Mucosa of gallbladder (tissue), 1 donor: ENCODE results near the gene TMEM200A. TPM values are rescaled to one million over a fixed set of nuclear protein-coding genes. Genes with fewer than 3 reads are reported as not detected.

Experiments used
- DNase-seq: peaks from one replicate; pipeline ENCODE4 v3.0.0-alpha.2; 2020; ENCODE audit warnings: low spot score
- total RNA-seq: library from RNA; stranded (reverse); gene quantifications from one replicate; pipeline ENCODE4 v1.2.1, GENCODE V29; 2021
- donor health status: DM: no; HTN: no; CAD: no.

The TMEM200A gene
- total RNA-seq, 1 donor from 2014 or later, result 1.9 TPM

DNA sequence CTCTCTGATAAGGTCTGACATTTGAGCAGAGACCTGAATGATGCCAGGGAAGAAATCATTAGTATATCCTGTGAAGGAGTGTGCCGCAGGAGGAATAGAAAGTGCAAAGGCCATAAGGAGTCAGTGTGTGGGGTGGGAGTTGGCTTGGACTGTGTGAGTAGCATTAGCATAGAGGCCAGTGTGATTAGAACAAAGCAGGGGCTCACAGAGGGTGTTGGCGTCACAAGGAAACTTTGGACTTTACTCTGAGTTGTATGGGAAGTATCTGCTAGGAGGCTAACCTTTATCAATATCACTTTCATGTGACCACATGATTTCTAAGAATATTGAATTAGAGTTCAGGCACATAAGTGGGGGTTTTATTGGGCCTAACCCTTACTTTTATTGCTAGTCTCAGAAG lies 12.1 kb downstream of the TMEM200A start:
- DNase-seq, result peak; percentile 54

DNA sequence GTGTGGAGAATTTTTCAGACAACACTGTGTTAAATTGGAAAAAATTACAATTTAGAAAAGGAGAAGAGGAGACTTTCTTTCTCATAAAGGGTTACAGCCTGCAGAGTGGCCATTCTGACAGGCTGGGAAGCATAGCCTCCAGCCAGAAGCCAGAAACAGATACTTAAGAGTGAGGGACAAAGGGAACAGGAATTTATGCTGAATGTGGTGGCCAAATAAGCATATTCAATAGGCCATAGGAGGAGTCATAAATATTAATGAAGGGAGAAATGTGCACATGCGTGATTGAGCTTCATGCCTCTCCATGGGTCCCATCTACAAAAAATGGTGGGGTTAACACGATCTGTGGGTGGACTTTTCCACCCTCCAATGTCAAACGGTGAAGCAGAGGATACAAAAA lies 13.4 kb downstream of the TMEM200A start:
- no peak for DNase-seq

DNA sequence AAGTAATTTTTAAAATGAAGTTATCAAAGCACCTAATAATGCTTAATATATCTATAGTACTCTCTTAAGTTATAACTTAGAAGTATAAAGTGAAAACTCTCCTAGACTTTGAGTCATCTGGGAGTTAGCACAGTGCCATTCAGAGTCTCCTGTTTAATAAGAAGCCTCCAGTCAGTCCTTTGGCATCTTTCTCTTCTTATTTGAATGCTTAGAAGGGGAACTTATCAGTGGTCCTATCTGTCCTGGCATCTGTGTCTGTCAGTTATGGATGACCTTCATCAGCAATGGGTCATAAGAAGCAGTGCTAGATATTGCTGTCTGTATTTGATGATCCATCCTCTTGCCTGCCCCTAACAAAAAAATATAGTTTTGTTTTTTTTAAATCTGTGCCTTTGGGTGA lies 15.2 kb downstream of the TMEM200A start:
- no peak for DNase-seq

DNA sequence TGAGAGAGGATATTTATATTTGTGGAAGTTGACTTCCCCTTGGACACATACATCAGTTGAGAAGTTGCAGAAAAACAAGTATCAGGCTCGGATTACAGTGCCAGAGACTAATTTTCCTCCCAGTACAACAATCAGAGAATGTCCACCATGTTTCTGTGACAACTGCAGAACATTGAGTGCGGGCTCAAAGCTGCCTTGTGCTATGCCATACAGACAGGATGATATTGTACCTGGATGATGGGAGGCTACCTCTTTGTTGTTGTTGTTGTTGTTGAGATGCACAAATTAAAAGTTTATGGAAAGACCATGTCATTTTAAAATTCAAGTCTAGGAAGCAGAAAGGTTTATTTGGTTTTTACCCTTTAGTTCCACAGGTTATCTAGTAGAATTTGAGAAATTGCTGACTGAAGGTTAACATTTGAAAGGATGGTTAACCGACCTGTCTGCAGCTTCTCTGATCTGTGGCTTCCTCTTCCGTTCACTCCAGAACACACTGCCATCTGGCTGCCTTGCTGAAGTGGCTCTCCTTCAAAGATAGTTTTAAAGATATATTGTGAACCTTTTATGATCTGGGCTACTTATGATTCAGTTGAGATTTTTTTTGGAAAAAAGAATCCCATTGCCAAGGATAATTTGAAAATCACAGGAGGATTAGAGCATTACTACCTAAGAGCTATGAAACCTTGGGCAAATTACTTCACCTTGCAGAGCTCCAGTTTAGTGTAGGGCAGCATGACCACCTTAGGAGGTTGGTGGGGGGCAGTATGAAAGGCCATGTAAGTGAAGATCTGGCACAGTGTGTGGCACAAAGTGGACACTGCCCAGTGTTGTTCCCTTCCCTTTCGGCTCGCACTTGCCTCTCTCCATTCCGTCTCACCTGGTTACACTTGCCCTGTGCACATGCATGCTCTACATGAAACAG lies 15.9 kb downstream of the TMEM200A start:
- DNase-seq, result no peak

DNA sequence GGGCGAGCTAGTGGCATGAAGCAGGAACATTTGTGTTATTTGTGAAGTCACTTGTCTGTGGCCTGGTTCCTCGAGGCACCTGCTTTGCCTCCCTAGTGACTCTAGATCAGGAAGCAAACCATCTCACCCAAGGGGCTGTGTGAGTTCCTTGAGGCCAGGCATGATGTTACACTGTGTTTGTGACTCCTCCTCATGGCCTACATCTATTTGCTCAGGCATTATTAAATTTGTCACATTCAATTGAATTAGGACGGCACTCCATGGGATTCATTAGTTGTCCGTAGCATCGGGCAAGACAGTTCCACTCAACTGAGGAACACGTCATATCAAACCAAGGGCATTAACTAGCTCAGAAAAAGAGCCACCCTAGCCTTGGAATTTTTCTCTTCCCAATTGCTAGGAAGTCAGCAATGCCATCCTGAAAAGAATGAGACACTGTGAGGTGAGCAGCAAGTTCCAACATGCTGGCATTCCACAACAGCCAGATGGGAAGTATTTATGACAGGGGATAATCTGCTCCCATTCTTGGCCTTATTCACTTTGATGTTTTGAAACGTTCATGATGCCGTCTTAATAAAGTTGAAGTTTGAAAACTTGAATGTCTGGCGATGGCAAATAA lies 17.2 kb downstream of the TMEM200A start:
- DNase-seq, result no peak

DNA sequence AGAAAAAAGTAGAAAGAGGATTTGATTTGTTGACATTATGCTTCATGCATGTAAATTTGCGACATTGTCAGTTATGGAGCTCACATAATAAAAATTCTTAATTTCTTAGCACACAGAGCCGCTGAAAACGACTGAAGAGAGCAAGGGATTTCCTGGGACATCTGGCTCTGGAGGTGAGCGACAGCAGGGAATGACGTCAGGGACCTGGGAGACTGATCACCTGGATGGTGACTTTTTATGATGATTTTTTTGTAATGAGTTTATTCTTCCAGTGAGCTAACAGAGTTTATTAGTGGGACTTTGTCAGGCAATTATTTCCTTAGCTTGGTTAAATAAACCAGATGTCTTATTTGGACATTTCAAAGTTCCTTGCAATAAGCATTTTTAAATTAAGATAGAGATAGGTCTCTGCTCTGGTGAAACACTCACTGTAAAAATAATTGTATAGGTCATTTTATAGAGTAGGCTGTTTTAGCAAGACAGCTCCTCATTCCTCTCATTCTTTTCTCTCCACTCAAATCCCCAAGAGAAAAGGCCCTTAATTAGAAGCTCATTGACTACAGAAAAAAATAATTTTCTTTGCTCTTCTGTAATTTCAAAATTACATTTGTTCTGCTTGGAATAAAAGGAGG lies 19.4 kb downstream of the TMEM200A start:
- no peak for DNase-seq

DNA sequence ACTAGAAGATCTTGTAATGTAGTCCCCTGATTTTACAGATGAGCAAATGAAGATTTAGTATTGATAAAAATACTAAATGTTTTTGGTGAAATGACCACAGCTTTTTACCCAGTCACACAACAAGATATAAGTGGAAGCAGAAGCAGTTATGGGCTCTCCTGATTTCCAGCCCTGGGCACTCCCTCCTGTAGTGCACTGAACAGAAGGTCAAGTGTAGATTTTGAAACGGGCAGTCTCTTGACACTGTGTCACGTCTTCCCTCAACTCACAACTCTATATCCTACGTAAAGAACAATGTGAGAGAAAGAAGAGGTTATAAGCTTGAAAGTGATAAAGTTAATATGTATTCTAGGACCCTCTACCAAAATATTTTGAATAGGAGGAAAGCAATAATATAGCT lies 23.3 kb downstream of the TMEM200A start:
- DNase-seq, result no peak

DNA sequence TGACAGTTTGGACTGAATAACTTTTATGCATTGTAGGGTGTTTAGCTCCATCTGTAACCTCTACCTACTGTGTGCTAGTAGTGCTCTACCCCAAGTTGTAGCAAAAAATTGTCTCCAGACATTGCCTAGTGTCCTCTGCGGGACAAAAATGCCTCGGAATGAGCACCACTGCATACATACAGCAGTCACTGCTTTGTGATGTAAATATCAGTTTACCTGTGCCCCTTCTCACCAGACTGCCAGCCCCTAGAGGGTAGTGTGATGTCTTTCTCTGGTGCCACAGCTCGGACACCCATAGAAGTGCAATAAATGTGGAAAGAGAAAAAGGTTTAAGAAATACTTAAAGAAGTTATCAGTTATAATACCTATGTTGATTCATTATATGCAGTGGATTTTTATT lies 25.1 kb downstream of the TMEM200A start:
- no peak for DNase-seq

DNA sequence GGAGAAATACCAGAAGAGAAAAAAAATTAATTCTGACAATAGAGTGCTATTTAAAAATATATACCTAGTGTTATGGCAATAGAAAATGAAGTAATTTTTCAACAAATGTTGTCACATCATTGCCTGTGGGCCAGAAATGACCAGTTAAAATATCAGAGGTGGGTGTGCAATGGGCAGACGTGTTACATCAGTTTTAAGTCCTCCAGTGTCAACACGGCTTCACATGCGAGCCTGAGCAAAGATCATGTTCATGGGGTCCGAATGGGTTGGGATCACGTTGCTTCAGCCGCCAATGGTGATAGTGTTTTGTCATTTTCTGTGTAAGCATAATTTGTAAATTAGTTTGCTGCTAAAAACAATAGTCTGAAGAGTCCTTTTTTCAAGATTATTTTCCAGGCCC lies 27.5 kb downstream of the TMEM200A start:
- no peak for DNase-seq

DNA sequence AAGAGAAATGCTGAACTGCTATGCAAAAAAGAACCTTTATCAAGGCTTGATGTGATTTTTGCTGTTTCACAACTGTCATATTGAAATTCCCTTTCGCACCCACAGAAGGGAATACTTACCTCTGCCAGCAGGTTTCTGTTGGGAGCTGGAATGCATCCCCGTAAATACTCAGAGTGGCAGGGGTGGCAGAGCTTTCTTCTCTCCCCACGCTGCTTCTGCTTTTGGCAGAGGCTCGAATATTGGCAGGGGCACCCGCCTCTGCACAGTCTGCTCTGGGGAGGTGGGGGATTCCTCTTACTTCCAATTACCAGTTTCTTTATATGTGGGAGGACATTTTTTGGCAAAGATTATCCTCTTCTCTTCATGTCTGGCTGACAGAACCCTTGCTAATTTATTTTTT lies 28.4 kb downstream of the TMEM200A start:
- no peak for DNase-seq

DNA sequence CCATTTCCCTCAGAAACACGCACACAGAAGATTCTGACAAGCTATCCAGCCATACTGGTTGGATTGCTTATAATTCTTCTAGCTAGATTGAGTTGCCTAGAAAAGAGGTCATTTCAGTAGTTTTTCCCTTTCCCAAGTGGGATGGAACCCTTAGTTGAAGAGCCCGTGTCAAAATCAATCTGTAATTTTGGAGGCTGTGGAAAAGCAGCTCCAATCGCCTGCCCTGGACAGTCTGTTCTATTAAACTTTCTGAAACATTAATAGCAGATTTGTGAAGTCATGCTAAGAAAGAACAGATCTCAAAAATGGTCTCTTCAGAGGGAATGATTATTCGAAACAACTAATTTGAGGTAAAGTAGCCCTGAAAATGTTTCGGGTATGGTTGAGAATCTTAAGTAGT lies 29.3 kb downstream of the TMEM200A start:
- DNase-seq, result no peak

DNA sequence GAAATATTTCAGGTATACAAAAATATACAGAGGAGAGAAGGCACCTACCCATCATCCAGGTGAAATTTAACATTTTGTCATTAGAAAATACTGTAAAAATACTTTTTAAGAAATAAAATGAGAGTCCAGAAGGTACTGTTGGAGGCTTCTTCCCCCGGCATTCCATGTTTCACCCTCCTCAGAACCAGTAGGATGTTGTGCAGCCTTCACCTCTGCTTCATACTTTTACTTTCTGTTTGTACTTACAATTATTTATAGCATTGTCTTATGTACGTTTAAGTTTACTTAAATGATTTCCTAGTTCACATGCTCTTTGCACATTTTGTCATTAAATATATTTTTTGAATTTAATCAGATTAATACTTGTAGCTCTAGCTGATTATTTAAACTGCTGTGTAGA lies 30.9 kb downstream of the TMEM200A start:
- no peak for DNase-seq

DNA sequence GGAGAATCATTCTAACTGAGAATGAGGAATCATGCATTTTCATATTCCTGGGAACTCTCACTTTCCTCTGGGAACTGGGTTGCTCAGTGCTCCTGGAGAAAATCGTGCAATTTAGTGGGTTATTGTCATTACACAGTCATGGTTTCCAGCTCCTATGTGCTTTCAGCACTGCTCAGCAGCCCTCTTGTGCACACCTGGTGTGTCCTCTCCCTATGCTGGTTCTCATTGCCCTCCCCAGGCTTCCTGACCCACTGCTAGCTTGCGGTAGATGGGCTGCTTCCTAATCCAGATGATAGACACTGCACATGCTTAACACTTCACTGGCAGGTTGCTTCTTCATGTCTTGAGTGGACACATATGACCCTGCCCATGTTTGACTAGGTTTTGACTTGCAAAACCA lies 39.7 kb downstream of the TMEM200A start:
- DNase-seq, result no peak

DNA sequence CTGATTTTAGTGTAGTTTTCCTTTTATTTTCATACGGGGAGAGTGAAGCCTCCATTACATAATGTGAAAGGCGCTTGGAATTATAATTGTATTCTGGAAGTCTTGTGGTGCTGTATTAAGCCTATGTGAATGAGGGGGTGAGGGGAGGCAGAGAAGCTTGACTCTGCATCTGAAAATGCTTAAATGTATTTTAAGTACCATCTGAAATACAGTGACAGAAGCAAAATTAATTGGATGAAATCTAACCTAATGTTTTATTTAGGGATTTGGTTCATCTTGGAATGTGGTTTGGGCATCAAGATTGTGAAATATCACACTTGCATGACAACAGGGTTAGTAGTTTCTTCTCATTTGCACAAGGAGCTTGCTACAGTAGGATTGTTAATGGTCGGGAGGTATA lies 41.2 kb downstream of the TMEM200A start:
- no peak for DNase-seq

DNA sequence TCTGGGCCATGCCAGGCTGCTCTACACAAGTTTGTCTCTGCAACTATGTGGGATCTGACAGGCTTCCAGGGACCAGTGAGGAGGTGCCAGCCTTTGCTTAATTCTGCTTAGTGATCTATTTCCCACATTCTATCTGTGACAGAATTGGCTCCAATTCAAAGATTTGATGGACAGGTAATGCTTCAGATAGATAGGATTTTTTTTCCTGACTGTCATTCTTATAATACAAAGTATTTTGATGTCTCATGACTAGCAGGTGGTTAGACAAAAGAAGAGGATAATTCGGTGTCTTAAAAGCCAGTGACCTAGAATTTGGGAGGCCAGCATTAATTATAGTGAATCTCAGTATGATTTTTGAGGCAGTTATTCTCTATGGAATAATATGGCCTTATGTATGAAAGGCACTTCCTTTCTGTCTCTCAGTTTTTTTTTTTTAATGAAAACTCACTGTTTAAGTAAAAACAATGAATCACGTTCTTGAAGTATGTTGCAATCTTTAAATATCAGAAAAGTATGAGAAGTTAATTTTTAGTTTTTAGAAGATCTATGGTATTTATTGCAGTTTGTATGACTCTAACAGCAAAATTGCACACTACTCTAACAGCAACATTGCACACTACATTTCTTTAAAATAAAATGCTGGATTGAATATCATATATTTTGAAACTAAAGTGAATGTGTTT lies 43.7 kb downstream of the TMEM200A start:
- DNase-seq, result no peak

DNA sequence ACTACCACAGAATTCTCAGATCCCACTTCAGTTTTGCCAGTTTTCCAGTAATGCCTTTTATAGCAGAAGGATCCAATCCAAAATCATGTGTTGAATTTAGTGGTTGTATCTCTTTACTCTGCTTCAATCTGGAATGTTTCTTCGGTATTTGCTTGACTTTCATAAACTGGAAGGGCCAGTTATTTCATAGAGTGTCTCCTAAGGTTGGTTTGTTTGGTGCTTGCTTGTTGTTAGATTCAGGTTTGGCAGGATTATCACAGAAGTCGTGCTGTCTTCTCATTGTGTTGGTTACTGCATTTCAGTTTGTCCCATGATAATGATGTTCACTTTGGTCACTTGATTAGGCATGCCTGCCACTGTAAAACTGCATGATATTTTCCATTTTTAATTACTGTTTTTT lies 45.7 kb downstream of the TMEM200A start:
- DNase-seq, result no peak

DNA sequence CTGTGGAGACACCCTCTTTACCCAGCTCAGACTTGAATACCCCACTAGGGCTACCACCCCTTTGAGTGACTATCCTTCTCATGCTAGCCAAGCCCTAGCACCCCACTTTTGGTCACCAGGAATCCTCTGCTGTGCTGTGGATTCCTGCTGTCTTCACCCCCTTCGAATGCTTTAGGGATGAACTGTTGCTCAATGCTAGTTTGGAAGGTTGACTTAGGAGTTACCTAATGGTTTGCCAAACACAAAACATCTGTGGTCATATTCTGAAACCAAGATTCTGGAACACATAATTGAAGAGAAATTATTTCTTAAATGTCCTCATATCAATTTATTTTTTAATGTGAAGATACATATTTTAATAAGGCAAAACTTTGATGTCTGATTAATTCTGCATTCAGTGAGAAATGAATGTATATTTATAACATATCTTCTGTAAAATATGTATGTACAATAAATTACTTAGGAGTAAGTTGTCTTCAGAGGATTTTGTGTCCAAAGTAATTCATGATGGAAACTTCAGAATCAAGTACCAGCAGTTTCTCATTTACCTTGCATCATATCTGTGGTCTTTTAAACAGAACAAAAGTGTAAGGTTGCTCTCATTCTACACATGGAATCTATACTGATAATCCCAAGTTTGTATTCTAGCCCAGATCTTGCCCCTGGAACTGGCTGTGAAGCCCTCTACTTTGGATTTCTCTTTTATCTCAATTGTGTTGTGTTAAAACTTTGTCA lies 46.9 kb downstream of the TMEM200A start:
- DNase-seq, result no peak

DNA sequence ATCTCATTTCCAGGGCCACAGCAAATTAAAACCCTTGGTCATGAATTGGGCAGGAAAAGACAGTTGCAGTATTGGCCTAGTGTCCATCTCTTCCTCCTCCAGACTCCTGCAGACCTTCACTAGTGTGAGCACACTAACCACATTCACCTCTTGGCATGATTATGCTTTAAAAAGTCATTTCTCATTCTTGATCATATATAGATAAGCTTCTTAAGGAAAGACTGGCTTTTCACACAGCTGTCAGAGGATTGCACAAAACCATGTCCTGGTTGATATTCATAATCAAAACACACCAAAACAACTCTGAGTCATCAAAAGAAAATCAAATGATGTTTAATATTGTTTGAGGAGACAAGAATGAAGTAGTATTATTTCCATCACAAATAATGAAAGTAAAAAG lies 52.1 kb downstream of the TMEM200A start:
- DNase-seq, result no peak

DNA sequence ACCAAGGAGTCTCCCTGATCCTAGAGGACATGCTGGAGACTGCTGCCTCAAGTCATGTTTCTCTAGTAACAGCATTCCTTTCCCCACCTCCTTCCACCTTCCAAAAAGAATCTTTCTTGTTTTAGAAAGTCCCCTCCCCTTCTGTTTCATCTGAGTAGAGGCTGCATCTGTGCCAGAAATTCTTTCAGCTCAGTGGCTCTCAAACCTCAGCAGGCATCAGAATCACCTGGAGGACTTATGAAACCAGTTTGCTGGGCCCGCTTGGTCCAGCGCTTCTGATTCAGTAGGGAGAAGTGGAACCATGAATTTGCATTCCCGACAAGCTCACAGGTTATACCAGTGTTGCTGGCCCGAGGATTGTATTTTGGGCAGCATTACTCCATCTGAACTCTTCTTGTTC lies 55.1 kb downstream of the TMEM200A start:
- no peak for DNase-seq

DNA sequence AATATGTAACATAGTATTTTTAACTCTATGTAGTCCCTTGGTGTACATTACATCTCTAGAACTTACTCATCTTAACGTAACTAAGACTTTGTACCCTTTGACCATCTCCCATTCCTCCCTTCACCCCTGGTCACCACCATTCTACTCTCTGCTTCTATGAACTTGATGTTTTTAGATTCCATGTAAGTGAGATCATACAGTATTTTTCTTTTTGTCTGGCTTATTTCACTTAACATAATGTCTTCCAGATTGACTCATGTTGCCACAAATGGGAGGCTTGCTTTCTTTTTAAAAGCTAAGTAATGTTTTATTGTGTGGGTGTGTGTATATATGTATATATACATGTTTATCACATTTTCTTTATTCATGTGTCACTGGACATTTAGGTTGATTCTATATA lies 55.8 kb downstream of the TMEM200A start:
- DNase-seq, result no peak

DNA sequence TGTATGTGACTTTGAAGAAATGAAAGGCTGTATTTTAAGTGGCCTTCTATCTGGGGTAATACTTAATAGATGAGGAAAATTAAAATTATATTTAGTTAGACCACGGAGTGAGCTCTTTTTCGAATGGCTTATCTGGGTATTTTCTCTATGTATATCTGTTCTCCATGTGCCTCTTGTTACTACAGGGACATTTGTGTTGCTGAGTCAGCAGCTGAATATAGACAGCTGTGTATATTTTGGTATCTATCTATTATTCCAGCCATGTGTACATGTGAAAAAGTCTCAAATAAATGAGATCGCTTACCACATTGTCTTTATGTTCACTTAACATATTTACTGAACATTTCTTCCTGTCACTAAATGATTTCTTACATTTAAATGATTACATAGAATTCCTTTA lies 57.2 kb downstream of the TMEM200A start:
- DNase-seq, result no peak

DNA sequence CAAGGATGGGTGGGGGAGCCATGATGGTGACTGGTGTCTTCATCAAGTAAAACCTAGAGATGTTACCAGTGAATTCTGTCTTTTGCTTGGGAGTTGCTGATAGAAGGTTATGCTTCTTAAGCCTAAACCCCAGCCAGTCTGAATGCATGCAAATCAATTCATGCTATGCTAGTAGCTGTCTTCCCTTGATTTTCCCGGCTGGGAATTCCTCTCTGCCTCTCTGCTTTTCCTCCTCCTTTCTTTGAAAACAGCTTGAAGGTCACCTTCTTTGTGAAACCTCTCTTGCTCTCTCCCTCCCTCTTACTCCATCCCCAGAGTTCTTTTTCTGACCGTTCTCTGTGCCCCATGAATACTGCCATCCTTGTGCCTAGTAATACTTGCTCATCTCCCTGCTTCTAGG lies 58.9 kb downstream of the TMEM200A start:
- no peak for DNase-seq
